IMR-90 (cell line): ENCODE data around the gene XPR1. TPM values are rescaled to one million over a fixed set of nuclear protein-coding genes. Genes with fewer than 3 reads are reported as not detected.
A peak's percentile ranks its signal among the peaks of the same experiment; 100 is the strongest.

ENCODE experiments used
- ATAC-seq: fragments of 200-7000 bp; cut with Tn5 transposase; 2 replicates; pipeline ENCODE4 v1.9.1; 2020; ENCODE audit warnings: low read depth, mild to moderate bottlenecking, moderate library complexity
- BruUV-seq: library from RNA; stranded (reverse); fragments of 400-500 nt; replicated peaks from 2 replicates; lab custom pipeline; 2021; lab: Mats Ljungman, UMichigan
- CTCF ChIA-PET: fragments of 300-600 bp; formaldehyde crosslinking; extraction: SDS; loops from one replicate; lab custom pipeline; 2021; ENCODE audit warnings: antibody characterized with exemption; lab: Yijun Ruan, JAX
- POLR2A ChIA-PET: fragments of 300-600 bp; sonication (Branson Sonifier 250); formaldehyde crosslinking; loops from one replicate; lab custom pipeline; 2022; ENCODE audit warnings: antibody characterized with exemption; ENCODE audit not compliant: unreplicated experiment; lab: Charles Lee
- DNase-seq: peaks from one replicate; pipeline ENCODE4 v3.0.0; 2013
- H2AFZ ChIP-seq: replicated peaks from 2 replicates; pipeline ENCODE3; 2013; ENCODE audit warnings: low read length, mild to moderate bottlenecking; ENCODE audit not compliant: poor library complexity
- H2AK5ac ChIP-seq: 2 replicates; pipeline ENCODE4 v1.6.1; 2013; ENCODE audit warnings: low read depth, low read length, inconsistent platforms
- H2AK9ac ChIP-seq: replicated peaks from 2 replicates; pipeline ENCODE3; 2013; ENCODE audit warnings: mild to moderate bottlenecking, low read depth, low read length, moderate library complexity; ENCODE audit not compliant: poor library complexity
- H2BK120ac ChIP-seq: 2 replicates; pipeline ENCODE4 v1.6.1; 2013; ENCODE audit warnings: low read depth, low read length, inconsistent platforms
- H2BK15ac ChIP-seq: 3 replicates; pipeline ENCODE4 v1.6.1; 2013; ENCODE audit warnings: low read depth, low read length, inconsistent platforms
- H2BK20ac ChIP-seq: 2 replicates; pipeline ENCODE4 v1.6.1; 2013; ENCODE audit warnings: low read depth, mild to moderate bottlenecking, inconsistent platforms, low read length, moderate library complexity
- H2BK5ac ChIP-seq: 2 replicates; pipeline ENCODE4 v1.6.1; 2013; ENCODE audit warnings: mild to moderate bottlenecking, low read depth, low read length, inconsistent platforms; ENCODE audit not compliant: poor library complexity, severe bottlenecking
- H3K14ac ChIP-seq: replicated peaks from 2 replicates; pipeline ENCODE4 v1.6.1; 2013; ENCODE audit warnings: low read depth, low read length, inconsistent platforms
- H3K18ac ChIP-seq: 2 replicates; pipeline ENCODE4 v1.6.1; 2013; ENCODE audit warnings: low read depth, low read length, control low read depth
- H3K23ac ChIP-seq: 2 replicates; pipeline ENCODE4 v1.6.1; 2013; ENCODE audit warnings: low read depth, low read length, inconsistent platforms
- H3K27ac ChIP-seq: 2 replicates; pipeline ENCODE4 v1.5.1; 2013; ENCODE audit warnings: mild to moderate bottlenecking, control low read depth, low read length; ENCODE audit not compliant: insufficient read depth
- H3K27me3 ChIP-seq: 2 replicates; pipeline ENCODE4 v1.6.1; 2013; ENCODE audit warnings: low read length; ENCODE audit not compliant: control insufficient read depth, insufficient read depth
- H3K36me3 ChIP-seq: 2 replicates; pipeline ENCODE4 v1.6.1; 2013; ENCODE audit warnings: low read length, mixed read lengths; ENCODE audit not compliant: control insufficient read depth, insufficient read depth
- H3K4ac ChIP-seq: 2 replicates; pipeline ENCODE4 v1.6.1; 2013; ENCODE audit warnings: low read depth, low read length, inconsistent platforms
- H3K4me1 ChIP-seq: 2 replicates; pipeline ENCODE4 v1.6.1; 2013; ENCODE audit warnings: low read length, mixed read lengths; ENCODE audit not compliant: control insufficient read depth, insufficient read depth
- H3K4me2 ChIP-seq: 2 replicates; pipeline ENCODE4 v1.6.1; 2013; ENCODE audit warnings: low read depth, mild to moderate bottlenecking, control low read depth, low read length, moderate library complexity
- H3K4me3 ChIP-seq: 2 replicates; pipeline ENCODE4 v1.5.1; 2013; ENCODE audit warnings: low read depth, mild to moderate bottlenecking, control low read depth, low read length, moderate library complexity; ENCODE audit not compliant: insufficient read depth
- H3K56ac ChIP-seq: 2 replicates; pipeline ENCODE4 v1.6.1; 2013; ENCODE audit warnings: low read length, inconsistent platforms; ENCODE audit not compliant: insufficient read depth; ENCODE audit errors: extremely low read depth
- H3K79me1 ChIP-seq, 2 experiments: 2 replicates each; pipeline ENCODE4 v1.6.1; 2013; ENCODE audit warnings: low read length in 2 of 2, inconsistent platforms in 1 of 2, low read depth in 1 of 2
- H3K9ac ChIP-seq: 2 replicates; pipeline ENCODE4 v1.6.1; 2013; ENCODE audit warnings: low read depth, low read length, control low read depth
- H3K9me1 ChIP-seq: 2 replicates; pipeline ENCODE4 v1.6.1; 2013; ENCODE audit warnings: low read length, inconsistent platforms; ENCODE audit not compliant: insufficient read depth
- H3K9me3 ChIP-seq: 2 replicates; pipeline ENCODE4 v1.6.1; 2013; ENCODE audit warnings: low read length; ENCODE audit not compliant: control insufficient read depth, insufficient read depth
- H4K20me1 ChIP-seq: 2 replicates; pipeline ENCODE4 v1.6.1; 2013; ENCODE audit warnings: low read length, inconsistent platforms; ENCODE audit not compliant: insufficient read depth
- H4K5ac ChIP-seq: 2 replicates; pipeline ENCODE4 v1.6.1; 2013; ENCODE audit warnings: mild to moderate bottlenecking, low read depth, low read length, control low read depth
- H4K8ac ChIP-seq, 2 experiments: 2 replicates each; pipeline ENCODE4 v1.6.1; 2013; ENCODE audit warnings: low read depth in 2 of 2, low read length in 2 of 2, control low read depth in 1 of 2, inconsistent platforms in 1 of 2
- H4K91ac ChIP-seq: 2 replicates; pipeline ENCODE4 v1.6.1; 2013; ENCODE audit warnings: low read depth, low read length, inconsistent platforms; ENCODE audit not compliant: insufficient read depth
- BHLHE40 ChIP-seq: fragments of 150-350 bp; IDR thresholded peaks from 2 replicates; pipeline ENCODE4 v1.6.1; 2016; ENCODE audit warnings: mild to moderate bottlenecking, low read depth, low read length
- FOS ChIP-seq: fragments of 150-350 bp; IDR thresholded peaks from 2 replicates; pipeline ENCODE4 v1.6.1; 2016; ENCODE audit warnings: low read depth, low read length
- MAZ ChIP-seq: IDR thresholded peaks from 2 replicates; pipeline ENCODE4 v1.6.1; 2012; ENCODE audit warnings: low read depth, mild to moderate bottlenecking, low read length, improper control_type of control experiment, moderate library complexity, borderline replicate concordance
- NFE2L2 ChIP-seq: fragments of 150-350 bp; IDR thresholded peaks from 2 replicates; pipeline ENCODE4 v1.6.1; 2016; ENCODE audit warnings: low read depth, mild to moderate bottlenecking, low read length
- RCOR1 ChIP-seq: IDR thresholded peaks from 2 replicates; pipeline ENCODE4 v1.6.1; 2012; ENCODE audit warnings: mild to moderate bottlenecking, low read length, improper control_type of control experiment; ENCODE audit not compliant: insufficient replicate concordance
- RFX5 ChIP-seq: IDR thresholded peaks from 2 replicates; pipeline ENCODE4 v1.8.0; 2012; ENCODE audit warnings: low read depth, mild to moderate bottlenecking, low read length, moderate library complexity
- SMC3 ChIP-seq: fragments of 150-350 bp; IDR thresholded peaks from 2 replicates; pipeline ENCODE4 v1.6.1; 2016; ENCODE audit warnings: low read depth, mild to moderate bottlenecking, antibody characterized with exemption, low read length, moderate library complexity
- WGBS, 2 experiments: methylation state at CpG; one replicate each; pipeline versions ENCODE4 v1.1.5 to v1.1.7; 2013; ENCODE audit warnings: missing lambda C conversion rate in 2 of 2; ENCODE audit not compliant: insufficient read length in 1 of 2; ENCODE audit errors: extremely low coverage in 2 of 2; 5-methylcytosine and 5-hydroxymethylcytosine counted together
- dilution Hi-C: fragments of 300-500 bp; cut with HindIII; formaldehyde crosslinking; loops from one replicate; pipeline ENCODE4 v1.14.3; 2018; ENCODE audit warnings: low sequenced_read_pairs; ENCODE audit not compliant: unreplicated experiment
- in situ Hi-C: fragments of 300-500 bp; cut with MboI; formaldehyde crosslinking; loops from 3 replicates; pipeline ENCODE4 v1.14.3; 2019; ENCODE audit warnings: low sequenced_read_pairs, inconsistent platforms, mixed read lengths
- intact Hi-C: fragments of 100-400 bp; cut with micrococcal nuclease; formaldehyde crosslinking; loops from 2 replicates; pipeline ENCODE4 v1.10.0; 2022
- polyA plus RNA-seq, 3 experiments: library from polyadenylated mRNA; depleted of rRNA; stranded (reverse); fragments of >200 nt; gene quantifications; 2 replicates each; pipeline ENCODE4 v1.2.3, GENCODE V29; 2012; ENCODE audit warnings: low replicate concordance in 1 of 3
- total RNA-seq: library from RNA; depleted of rRNA; stranded (reverse); fragments of >200 nt; gene quantifications from 2 replicates; pipeline ENCODE4 v1.2.3, GENCODE V29; 2012
- TF ChIP-seq, protein P1 (sequence below): fragments of 150-350 bp; IDR thresholded peaks from 2 replicates; pipeline ENCODE4 v1.6.1; 2017; ENCODE audit warnings: mild to moderate bottlenecking, antibody characterized with exemption, low read length, low read depth

Gene XPR1
- total and polyA plus RNA-seq, 2 of the 4 experiments (the other 2 are of a cell fraction), result 11.8 to 25.1 TPM

DNA sequence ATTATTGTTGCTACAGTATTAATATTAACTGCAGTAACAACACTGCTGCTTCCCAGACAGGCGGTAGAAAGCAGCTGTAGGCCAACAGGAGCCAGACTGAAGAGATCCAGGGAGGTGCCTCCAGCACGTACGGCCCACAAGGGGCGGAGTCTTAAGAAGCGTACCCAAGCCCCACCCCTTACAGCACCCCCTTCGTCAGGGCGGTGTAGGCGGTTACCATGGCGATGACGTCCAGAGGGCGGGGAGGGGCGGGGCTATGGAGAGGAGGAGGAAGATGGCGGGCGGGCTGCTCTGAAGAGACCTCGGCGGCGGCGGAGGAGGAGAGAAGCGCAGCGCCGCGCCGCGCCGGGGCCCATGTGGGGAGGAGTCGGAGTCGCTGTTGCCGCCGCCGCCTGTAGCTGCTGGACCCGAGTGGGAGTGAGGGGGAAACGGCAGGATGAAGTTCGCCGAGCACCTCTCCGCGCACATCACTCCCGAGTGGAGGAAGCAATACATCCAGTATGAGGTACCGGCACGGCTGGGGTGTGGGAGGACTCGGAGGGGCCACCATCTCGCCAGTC, at the start of gene XPR1 (continued):
- peak; percentile 85; the same call in 1 of the 2 replicates for TF ChIP-seq MAZ
- TF ChIP-seq RFX5, result no peak
- TF ChIP-seq SMC3, result no peak; the same call in 1 of the 2 replicates
- no peak for TF ChIP-seq FOS

DNA sequence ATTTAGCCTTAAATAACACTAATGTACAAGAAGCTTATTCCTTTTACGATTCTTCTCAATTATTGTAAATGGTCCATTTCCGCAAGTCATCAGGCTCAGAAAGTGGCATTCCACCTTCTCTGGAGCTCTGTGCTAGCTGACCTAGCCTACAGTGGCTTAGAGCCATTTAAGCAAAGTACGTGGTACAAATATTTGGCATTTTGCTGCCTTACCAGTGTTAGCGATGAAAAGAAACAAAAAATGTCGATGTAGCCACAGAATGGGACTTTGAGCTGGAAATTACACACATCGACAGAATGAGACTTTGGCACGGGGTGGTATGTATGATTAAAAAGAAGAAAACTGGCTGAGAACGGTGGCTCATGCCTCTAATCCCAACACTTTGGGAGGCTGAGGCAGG, 47.0 kb upstream of the XPR1 start:
- Histone ChIP-seq H2AFZ (no peak overlapping the region), H3K23ac (no peak overlapping the region), H4K20me1 (no peaks in the 10 kb centered on the region), H3K14ac (peak overlapping the region; percentile 87), H4K91ac (peak overlapping the region; percentile 83), H3K4me3 (no peak overlapping the region), H3K79me1 (peaks cover 0 to 3% of the 10 kb centered on the region in 2 experiments; a peak in 1 of 4 replicates), H2BK5ac (peak overlapping the region; percentile 72), H3K36me3 (no peaks in the 10 kb centered on the region), H3K9ac (no peak overlapping the region), H3K27me3 (no peaks in the 10 kb centered on the region), H2AK9ac (peak overlapping the region; percentile 66), H3K4ac (peak overlapping the region; percentile 88), H4K5ac (peak overlapping the region; percentile 97), H3K4me2 (no peak overlapping the region), H3K27ac (peak overlapping the region; percentile 32; the same call in 1 of the 2 replicates), H2BK15ac (peak overlapping the region; percentile 84; the same call in 1 of the 3 replicates), H3K18ac (peak overlapping the region; percentile 95), H2BK20ac (peak overlapping the region; percentile 95), H2AK5ac (peak overlapping the region; percentile 93), H2BK120ac (peak overlapping the region; percentile 93), H3K56ac (no peak overlapping the region), H3K4me1 (peaks cover 20% of the 10 kb centered on the region), H4K8ac (peak overlapping the region in 1 of 2 experiments; percentile 71; a peak in 2 of 4 replicates), H3K9me3 (no peaks in the 10 kb centered on the region), H3K9me1 (0 out of 2 replicates have a peak, but pooled peaks cover 9% of the 10 kb centered on the region)
- no peak for DNase-seq
- dilution Hi-C loops (no loop called here), in situ Hi-C loops (no loop called here), intact Hi-C loops (no loop called here)
- TF ChIP-seq NFE2L2 (no peak), BHLHE40 (no peak), RCOR1 (no peak), FOS (no peak)
- TF ChIP-seq, protein P1, sequence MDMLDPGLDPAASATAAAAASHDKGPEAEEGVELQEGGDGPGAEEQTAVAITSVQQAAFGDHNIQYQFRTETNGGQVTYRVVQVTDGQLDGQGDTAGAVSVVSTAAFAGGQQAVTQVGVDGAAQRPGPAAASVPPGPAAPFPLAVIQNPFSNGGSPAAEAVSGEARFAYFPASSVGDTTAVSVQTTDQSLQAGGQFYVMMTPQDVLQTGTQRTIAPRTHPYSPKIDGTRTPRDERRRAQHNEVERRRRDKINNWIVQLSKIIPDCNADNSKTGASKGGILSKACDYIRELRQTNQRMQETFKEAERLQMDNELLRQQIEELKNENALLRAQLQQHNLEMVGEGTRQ, result no peak
- 88% methylated on average over 6 of the region's 8 CpGs; no CpG with 5 or more reads in 1 of the 2 experiments for whole genome bisulfite sequencing, 2 experiments
- CTCF ChIA-PET, result interaction anchor here (0.5 to 1.0 kb wide), 2 partner anchors 24 to 49 kb away, joined by 4 to 5 read pairs; no protein-coding TSS in a partner anchor
- POLR2A ChIA-PET, result no interaction called here
- no TSS peak for BruUV-seq
- no peak for ATAC-seq
